HG03135 (cell line): Measurements from ENCODE around the gene PSAT1.
"Not testable (repeated sequence)": the region's sequence is repeated elsewhere in the genome, so short reads cannot be mapped to it uniquely, and the experiment has no call there.

Experiments
- ATAC-seq: cut with Tn5 transposase; IDR thresholded peaks from one replicate; pipeline ENCODE4 v1.9.1; 2021; ENCODE audit warnings: mild to moderate bottlenecking, moderate library complexity; ENCODE audit not compliant: unreplicated experiment

PSAT1 gene

DNA sequence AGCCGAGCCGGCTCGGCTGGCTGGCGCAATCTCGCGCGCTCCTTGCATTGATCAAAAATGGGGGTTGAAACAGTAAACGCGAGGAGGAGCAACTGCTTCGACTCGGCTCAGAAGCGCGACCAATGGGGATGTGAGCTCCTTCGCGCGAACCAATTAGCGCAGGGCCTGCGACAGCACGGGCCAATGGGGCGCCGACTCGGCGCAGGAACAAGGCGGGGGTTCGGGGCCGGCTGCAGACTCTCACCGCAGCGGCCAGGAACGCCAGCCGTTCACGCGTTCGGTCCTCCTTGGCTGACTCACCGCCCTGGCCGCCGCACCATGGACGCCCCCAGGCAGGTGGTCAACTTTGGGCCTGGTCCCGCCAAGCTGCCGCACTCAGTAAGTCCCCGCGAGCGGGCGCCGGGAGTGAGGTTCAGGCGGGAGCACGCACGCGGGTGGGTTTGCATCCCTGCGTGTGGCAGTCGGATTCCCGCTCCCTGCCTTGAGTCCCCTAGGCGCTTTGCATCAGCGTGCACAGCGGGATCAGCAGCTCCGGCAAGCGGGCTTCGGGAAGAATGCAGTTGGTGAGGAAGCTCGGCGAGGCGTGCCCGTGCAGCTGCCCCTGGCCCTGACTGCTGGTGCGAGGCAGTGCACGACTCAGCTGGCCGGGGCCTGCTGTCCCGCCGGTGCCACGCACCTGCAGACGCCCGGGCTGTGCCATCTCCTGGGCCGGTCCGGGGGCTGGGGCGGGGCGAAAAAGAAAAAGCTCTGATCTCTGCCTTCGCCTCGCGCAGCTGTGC is at the start of gene PSAT1:
TSS of gene PSAT1 (plus strand) at position 233 of the 779 bp plus-strand sequence. CDS start at position 319, 86 bp downstream.
- ATAC-seq: peak; percentile 99

DNA sequence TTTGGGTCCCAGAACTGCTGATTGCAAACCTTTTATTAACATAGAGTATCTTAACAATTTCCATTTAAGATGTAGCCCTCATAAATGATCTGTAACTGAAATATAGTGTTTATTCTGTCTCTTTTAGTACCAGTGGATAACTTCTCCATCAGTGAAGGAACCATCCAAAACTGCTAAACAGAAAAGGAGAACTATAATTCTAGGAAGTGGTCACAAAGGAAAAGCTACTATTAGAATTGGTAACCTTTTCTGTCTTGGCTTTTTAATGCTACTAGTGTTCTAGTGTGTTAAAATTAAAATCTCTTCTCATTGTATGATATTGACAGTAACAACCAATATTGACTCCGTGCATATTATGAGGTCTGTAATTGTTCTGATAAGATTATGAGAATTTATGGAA is 48.3 kb upstream of the PSAT1 start:
- no peak for ATAC-seq

DNA sequence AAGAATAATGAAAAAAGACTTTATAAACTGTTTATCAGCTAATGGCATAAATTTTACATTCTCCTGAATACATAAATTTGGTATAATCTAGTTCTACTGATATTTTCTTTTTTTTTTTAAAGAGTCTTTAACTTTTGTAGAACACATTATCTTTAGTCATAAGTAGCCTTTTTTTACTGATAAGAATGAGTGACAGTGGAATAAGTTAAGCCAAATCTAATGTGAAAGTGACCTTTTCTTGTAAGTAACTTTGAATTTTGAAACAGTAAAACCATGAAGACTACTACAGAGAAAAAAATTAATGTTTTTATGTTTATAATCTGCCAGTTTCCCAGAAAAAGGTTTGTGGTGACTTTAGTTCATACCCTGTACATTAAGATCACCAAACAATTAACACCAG is 47.4 kb upstream of the PSAT1 start:
- no peak for ATAC-seq

DNA sequence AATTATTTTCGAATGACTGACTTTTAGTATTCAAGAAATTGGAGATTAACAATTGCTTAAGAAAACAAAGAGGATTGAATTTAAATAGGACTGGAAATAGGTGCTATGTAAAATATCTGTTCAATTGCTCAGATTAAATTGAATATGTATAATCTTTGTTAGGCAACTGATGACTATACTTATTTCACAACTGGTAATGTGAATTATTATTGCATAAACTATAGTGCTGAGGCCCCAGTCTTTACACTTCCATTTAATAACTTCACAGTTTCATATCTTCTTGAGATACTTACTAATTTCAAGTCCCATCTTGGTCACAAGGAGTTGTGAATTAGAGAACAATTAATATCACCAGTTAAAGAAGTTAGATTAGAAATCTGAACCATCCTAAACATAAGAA is 44.3 kb upstream of the PSAT1 start:
- ATAC-seq: no peak

DNA sequence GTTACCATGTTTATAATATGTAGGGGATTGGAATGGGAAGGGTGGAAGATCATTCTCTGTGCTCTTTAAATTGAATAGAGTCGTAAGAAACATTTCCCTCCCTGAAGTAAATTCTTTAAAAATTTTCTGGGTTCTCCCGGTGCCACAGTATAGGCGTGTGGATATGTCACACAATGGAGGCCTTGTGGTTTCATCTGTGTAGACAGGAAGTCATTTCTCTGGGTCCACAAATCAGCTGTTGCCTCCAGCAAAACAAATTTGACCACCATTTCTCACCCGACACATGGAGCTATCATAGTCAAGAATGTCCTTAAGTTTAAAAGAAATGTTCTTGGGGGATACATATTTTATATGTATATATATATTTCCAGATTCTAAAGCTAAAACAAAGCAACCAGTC is 43.6 kb upstream of the PSAT1 start:
- ATAC-seq: no peak

DNA sequence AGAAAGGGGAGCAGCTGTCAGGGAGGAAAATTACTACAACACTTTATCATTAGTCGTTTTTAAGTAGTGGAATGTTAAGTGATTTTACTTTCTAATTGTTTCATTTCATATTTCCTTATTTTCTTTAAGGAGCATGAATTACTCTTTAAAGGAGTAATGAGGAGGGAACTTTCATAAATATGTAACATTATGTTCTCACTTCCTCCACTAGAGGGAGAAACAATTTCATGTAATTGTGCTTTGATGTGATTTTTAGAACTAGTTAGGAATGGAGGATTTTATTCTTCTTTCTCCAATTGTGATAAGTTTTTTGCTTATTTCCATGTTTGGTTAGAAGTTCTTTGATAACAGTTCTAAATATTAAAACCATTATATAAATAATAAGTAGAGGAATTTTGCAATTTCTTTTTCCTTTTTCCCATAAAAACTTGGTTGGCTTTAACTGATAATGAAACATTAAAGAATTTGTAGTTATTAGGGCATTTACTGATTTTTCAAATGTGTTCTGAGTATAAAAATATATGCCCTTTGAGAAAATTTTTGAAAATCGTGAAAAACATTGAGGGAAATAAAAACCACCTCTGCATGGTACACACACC is 35.4 kb upstream of the PSAT1 start:
- peak; percentile 60 for ATAC-seq

DNA sequence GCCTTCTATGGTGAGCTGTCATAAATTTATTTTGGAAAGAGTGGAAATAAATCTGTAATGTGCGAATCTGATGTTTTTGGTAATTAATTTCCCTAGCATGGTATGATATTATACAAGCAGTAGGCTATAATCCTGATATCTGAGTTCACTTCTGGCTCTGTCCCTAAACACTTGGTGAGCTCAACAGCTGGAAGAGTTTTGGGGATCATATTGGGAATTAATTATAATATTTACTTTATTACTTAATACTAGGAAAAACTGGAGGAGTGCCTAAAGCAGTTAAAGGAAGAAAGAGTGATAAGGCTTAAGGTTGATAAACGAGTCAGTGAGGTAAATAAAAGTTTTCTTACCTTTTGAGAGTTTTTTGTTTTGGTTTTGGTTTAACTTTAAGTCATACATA is 34.3 kb upstream of the PSAT1 start:
- no peak for ATAC-seq

DNA sequence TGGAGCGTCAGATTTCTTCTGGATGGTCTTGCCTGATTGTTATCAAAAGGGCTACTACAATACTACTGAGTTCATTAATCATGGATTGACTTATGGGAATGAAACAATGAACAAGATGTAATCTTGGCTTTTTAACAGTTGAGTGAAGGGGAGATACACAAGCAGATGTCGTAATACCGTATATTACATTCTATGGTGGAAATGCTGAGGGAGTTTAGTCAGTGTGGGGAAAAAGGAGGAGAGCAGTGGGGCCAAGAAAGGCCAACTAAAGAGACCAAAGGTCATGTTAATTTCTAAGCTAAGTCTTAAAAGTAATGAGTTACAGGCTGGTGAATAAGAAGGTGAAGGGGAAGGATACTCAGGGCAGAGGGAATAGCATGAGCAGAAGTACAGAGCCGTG is 29.0 kb upstream of the PSAT1 start:
- no peak for ATAC-seq

DNA sequence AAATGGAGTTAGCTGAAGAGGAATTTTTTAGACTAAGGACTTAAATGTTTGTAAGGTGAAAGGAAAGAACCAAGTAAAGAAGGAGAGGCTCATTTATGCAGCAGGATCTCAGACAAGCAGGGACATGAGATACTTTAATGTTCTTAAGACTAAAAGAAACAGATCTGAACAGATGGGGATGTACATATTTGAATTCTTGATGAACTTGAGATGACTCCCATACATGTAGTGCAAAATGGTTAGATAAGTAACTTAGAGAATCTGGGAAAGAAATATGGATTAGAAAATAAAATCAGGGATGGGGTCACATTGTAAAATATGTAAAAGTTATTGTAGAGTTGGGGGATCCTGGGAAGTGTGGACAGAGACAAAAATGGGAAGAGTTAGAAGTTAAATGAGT is 27.1 kb upstream of the PSAT1 start:
- ATAC-seq: no peak

DNA sequence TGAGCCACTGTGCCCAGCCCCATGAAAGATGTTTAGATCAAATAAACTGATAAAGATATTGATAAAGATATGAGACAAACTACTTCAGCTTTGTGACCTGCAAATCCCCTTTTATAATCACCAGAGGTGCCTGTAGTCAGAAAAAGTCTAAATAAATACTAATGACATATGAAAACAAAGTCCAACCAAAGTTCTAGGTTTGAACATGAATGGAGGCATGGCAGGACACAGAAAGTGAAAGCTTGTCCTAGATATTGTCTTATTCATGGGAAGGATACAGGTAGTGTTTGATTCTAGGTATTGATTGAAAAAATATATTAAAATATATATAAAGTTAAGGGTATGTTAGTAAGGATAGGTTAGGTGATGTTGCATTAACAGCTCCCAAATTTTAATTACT is 24.6 kb upstream of the PSAT1 start:
- no peak for ATAC-seq

DNA sequence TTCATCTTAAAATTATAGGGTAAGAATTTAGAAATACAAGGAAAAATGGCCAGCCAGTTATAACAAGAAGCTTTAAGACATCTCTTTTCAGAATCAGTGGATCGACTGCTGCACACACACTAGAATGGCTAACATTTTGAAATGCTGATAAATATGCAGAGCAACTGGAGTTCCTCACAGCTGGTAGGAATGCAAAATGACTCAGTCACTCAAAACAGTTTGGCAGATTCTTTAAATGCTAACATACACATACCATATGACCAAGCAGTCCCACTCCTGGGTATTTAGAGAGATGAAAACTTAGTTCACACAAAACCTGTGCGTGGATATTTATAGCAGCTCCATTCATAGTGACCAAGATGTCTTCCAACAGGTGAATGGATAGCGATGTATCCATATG is 23.2 kb upstream of the PSAT1 start:
- no peak for ATAC-seq

DNA sequence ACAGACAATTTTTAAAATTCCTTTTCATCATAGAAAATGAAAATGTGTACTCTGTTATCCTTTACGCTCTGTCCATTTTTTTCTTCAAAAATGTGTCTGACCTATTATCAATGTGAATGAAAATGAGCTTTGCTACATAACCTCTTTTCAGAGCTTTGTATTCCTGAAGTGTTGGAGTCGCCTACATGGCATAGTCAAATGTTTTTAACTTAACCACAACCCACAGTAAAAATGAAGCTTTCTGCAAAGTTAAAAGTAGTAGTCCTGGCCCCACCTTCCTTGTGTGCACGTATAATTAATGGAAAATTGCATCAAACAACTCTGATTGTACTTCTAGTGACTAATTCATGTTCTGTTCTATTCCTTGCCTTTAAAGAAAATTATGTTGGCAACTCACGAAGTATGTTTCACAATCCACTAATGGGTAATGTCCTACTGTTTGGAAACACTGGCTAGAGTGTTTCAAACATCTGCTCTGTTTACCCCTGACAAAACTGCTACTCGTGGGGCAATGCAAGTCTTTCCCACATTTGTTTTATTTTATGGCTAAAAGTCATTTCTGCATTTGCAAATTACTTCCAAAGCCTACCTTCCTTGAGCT is 18.6 kb upstream of the PSAT1 start:
- ATAC-seq: no peak

DNA sequence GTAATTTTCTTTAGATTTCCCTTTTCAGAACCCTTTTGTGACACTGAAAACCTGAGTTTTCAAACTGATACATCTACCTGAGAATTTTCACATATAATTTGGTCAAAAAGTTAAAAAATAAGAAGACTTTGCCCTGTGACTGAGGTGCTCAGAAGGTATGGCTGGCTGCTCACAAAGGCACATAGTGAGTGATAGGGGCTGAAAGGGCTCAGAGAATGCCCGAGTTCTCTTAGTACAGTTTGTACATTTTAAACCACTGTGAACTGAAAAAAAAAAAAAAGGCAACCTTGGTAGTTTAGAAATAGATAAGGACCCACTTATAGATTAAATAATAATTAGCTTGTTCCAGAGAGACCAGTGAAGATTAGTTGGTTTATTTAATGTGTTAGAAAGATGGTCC is 18.1 kb upstream of the PSAT1 start:
- no peak for ATAC-seq

DNA sequence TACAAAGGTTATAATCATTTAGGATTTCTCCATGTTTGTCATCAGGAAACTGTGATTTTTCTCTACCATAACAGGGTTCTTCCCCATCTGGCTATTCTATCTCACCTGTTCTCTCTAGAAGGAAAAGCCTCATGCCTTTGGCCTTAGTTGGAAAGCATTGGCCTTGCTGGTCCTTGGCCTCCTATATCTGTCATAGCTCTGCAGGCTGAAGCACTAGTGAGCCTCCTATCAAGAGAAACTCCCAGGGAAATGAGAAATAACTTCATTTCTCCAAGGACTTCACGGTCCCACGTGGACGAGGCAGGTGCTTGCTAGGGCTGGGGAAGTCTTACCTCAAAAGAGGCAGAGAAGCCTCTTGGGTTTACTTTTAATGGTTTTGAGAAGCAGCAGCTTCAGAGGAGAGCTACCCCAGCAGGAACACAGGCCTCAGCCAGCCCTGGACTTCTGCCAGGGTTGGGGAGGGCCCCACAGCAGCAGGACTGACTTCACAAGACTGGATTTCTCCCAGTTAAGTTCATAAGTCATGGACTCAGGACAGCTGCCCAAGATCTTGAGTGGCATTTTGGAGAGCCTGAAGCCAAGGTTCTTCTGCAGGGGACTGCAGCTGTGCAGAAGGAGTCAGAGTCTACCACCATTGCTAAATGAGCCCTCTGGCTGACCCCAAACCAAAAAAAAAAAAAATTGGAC is 15.8 kb upstream of the PSAT1 start:
- ATAC-seq: no peak

DNA sequence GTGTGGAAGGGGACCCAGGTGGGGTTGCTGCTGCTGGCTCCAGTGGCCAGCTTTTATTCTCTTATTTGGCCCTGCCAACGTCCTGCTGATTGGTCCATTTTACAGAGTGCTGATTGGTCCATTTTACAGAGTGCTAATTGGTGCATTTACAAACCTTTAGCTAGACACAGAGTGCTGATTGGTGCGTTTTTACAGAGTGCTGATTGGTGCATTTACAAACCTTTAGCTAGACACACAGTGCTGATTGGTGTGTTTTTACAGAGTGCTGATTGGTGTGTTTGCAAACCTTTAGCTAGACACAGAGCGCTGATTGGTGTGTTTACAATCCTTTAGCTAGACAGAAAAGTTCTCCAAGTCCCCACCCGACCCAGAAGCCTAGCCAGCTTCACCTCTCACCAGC is 12.7 kb upstream of the PSAT1 start:
- not testable (repeated sequence) for ATAC-seq

DNA sequence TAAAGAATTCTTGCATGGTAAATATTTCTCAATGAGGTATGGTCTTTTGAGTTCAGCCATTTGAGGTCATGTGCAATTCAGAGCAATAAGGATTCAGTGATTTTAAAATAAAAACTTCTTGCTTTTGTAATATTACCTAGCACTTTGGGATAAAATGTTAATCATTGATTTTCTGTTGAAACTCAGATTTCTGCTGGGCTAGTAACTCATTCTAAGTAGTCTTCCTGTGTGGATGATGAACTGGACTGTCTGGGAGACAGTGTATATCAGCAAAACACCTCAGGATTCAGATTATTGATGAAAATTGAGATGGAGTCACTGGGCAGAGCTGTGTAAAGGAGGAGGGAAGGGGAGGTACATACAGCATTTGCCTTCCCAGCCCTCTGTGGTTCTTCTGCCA is 10.8 kb upstream of the PSAT1 start:
- no peak for ATAC-seq

DNA sequence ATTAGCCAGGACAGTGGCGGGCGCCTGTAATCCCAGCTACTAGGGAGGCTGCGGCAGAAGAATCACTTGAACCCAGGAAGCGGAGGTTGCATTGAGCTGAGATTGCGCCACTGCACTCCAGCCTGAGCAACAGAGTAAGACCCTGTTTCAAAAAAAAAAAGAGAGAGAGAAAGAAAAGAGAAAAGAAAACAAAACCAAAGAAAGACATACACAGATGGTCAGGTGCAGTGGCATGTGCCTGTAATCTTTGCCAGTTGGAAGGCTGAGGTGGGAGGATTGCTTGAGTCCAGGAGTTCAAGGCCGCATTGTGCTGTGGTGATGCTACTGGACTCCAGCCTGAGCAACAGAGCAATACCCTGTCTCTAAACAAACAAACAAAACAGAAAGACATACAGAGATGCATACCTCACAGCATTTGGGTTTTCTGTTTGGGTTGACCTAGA is 10.0 kb upstream of the PSAT1 start:
- no peak for ATAC-seq

DNA sequence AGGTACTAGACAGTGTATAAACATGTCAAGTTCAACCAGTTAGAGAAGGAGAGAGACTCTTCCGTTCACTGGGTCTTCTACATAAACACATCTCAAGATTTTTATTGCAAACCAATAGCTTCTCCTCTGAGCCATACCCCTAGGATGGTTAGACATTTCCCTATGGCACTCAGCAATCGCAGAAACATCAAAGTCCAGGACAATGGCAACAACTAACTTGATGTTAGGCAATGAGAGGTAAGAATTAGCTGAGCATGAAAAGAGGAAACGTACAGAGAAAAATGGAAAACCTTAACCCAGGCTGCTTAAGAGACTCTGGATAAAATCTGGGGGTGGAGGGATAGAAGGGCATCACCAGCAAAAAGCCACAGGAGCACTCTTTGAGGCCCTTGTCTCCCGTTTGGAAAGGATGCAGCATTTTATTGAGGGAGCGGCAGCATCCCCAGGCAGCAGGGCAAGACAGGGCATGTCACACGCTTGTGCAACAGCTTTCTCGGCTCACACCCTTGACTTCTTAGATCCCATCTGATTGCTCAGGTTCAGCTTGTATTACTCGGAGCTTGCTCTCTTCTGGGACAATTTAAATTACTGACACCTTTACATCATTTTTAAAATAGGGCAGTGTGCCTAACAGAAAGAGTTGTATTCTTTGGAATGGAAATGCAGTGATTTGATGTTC is 8.6 kb upstream of the PSAT1 start:
- no peak for ATAC-seq

DNA sequence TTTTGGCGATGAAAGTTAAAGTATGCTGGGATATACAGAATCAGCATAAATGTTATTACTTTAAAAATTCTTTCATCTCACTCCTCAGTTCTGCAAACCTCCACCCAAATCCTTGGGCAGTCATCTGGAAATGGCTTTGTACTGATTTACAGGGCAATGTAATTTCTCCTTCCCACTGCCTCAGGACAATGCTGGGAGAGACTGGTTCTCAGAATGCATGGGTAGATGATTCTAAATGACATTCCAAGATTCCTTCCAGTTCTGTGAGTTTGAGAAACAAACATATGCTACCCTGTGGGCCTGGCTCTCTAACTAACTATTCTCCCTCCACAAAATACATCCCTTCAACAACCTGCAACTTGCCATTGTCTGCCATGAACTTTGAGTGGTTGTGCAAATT is 7.5 kb upstream of the PSAT1 start:
- no peak for ATAC-seq

DNA sequence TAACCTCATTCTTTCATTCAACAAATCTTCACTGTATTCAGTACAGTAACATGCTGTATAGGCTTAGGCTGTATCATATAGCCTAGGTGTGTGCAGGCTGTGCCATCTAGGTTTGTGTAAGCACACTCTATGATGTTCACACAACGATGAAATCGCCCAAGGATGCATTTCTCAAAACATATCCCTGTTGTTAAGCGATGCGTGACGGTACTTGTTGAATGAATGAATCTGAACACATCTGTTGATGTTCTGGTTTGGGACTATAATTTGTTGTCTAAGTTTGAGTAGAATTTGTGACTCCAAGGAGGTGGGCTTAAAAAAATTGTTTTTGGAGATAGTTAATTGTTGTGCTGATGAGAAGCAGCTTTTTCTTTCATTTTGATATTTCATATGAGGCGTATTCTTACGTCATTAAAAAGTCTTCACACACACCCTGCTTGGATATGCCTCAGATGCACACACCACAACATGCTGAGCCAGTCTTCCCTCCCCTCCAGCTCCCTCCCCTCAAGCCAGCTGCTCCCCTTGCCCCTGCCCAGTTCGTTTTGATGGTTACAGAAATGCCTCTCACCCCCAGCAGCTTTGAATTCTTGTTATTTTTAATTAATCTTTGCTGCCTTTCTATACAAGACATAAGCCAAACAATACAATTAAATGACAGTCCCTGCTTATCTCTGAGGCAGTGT is 5.5 kb upstream of the PSAT1 start:
- ATAC-seq: no peak

DNA sequence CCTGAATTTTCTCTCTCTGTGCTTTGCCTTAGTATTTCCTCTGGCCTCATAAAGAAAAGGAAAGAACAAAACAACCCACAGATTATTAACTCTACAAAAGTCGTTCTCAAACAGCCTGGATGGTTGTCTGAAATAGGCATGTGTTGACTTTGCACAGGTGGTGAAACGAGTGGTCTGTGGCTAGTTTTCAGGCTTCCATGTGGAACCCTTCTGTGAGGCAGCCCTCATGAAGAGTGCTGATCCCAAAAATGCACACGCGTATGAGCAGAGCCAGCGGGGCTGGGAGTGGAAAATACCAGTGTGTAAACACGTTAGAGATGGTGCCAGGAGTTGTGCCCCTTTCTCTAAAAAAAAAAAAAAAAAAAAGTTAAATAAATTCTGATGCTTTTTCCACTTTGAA is 4.9 kb upstream of the PSAT1 start:
- no peak for ATAC-seq
